ENCODE data around the gene CNTNAP2.

GRCh38 chr7:147483634-147484292 lies 1367.2 kb downstream of the CNTNAP2 start:
- TF ChIP-seq, protein P1, sequence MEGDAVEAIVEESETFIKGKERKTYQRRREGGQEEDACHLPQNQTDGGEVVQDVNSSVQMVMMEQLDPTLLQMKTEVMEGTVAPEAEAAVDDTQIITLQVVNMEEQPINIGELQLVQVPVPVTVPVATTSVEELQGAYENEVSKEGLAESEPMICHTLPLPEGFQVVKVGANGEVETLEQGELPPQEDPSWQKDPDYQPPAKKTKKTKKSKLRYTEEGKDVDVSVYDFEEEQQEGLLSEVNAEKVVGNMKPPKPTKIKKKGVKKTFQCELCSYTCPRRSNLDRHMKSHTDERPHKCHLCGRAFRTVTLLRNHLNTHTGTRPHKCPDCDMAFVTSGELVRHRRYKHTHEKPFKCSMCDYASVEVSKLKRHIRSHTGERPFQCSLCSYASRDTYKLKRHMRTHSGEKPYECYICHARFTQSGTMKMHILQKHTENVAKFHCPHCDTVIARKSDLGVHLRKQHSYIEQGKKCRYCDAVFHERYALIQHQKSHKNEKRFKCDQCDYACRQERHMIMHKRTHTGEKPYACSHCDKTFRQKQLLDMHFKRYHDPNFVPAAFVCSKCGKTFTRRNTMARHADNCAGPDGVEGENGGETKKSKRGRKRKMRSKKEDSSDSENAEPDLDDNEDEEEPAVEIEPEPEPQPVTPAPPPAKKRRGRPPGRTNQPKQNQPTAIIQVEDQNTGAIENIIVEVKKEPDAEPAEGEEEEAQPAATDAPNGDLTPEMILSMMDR (conservative IDR thresholded peaks at IDR 0.05 in 1 of 2, IDR thresholded peaks at IDR 0.05 in 1 of 2; ENCODE audit: low read depth in 1 of 2, low read length in 2 of 2), result no peak
- TF ChIP-seq EZH2 (IDR thresholded peaks at IDR 0.05; ENCODE audit: low read length, missing control alignments), result no peak

Data from fibroblast of lung (primary cell).